Kidney epithelial cell (primary cell): Measurements from ENCODE around the gene CRPPA. TPM values are rescaled to one million over a fixed set of nuclear protein-coding genes. Genes with fewer than 3 reads are reported as not detected.

ENCODE experiments used
- DNase-seq: peaks from one replicate; pipeline ENCODE4 v3.0.0-alpha.2; 2010; ENCODE audit warnings: low read depth
- H3K27me3 ChIP-seq: 2 replicates; pipeline ENCODE4 v1.6.0; 2011; ENCODE audit warnings: low read length; ENCODE audit not compliant: control insufficient read depth, insufficient read depth
- H3K36me3 ChIP-seq: 2 replicates; pipeline ENCODE4 v1.5.1; 2011; ENCODE audit warnings: low read length; ENCODE audit not compliant: control insufficient read depth, insufficient read depth
- H3K4me3 ChIP-seq: 2 replicates; pipeline ENCODE4 v1.5.1; 2011; ENCODE audit warnings: low read depth, mild to moderate bottlenecking, control low read depth, low read length
- total RNA-seq: library from RNA; depleted of rRNA; stranded (reverse); fragments of >200 nt; gene quantifications from 2 replicates; pipeline ENCODE4 v1.2.3, GENCODE V29; 2015
- TF ChIP-seq, protein P1 (sequence below): IDR thresholded peaks from 2 replicates; pipeline ENCODE4 v1.5.1; 2011; ENCODE audit warnings: mild to moderate bottlenecking, moderate library complexity, low read length, control low read depth, inconsistent platforms; ENCODE audit not compliant: insufficient read depth, poor library complexity, severe bottlenecking

Gene CRPPA
- total RNA-seq, 1 donor from 2014 or later, result 1.8 TPM

DNA sequence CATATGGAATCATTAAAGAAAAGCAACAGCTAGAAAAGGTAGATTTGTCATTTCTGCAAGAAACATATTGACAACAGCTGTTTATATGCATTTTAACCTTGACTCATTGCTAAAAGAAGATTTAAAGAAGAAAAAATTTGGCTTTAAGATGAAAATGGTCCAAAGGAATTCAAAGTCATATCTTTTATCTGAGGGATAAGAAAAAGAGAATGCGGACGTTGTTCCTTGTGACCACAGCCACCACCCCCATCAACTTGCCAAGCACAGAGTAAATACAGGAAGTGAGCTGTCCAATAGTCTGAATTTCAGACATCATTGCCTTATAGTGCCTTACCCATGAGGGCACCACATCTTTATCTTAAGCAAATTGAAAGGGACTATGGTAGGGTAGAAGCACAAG lies 7.3 kb upstream of the CRPPA start:
- no peak for DNase-seq
- TF ChIP-seq, protein P1, sequence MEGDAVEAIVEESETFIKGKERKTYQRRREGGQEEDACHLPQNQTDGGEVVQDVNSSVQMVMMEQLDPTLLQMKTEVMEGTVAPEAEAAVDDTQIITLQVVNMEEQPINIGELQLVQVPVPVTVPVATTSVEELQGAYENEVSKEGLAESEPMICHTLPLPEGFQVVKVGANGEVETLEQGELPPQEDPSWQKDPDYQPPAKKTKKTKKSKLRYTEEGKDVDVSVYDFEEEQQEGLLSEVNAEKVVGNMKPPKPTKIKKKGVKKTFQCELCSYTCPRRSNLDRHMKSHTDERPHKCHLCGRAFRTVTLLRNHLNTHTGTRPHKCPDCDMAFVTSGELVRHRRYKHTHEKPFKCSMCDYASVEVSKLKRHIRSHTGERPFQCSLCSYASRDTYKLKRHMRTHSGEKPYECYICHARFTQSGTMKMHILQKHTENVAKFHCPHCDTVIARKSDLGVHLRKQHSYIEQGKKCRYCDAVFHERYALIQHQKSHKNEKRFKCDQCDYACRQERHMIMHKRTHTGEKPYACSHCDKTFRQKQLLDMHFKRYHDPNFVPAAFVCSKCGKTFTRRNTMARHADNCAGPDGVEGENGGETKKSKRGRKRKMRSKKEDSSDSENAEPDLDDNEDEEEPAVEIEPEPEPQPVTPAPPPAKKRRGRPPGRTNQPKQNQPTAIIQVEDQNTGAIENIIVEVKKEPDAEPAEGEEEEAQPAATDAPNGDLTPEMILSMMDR, result no peak
- H3K36me3 ChIP-seq, result no peaks in the 10 kb centered on the region
- no peaks in the 10 kb centered on the region for H3K27me3 ChIP-seq
- H3K4me3 ChIP-seq, result no peak overlapping the region

DNA sequence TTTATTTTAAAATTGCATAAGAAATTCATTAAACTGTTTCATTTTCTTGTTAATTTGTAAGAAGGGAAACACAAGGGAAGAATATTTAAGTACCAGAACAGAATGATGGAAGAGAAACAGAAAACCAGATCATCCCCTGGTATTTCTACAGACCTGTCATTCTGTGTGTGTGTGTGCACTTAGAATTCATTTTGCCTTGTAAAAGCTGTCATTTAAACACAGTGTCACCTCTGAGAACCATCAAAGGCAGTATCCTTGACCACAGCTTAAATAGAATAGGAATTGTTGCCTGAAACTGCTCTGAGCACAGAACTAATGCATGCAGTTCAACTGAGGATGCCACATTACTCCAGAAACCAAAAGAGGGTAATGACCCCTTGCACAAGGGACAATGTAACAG lies 6.8 kb upstream of the CRPPA start:
- TF ChIP-seq, protein P1, result no peak
- Histone ChIP-seq H3K27me3 (no peaks in the 10 kb centered on the region), H3K36me3 (no peaks in the 10 kb centered on the region), H3K4me3 (no peak overlapping the region)
- no peak for DNase-seq

DNA sequence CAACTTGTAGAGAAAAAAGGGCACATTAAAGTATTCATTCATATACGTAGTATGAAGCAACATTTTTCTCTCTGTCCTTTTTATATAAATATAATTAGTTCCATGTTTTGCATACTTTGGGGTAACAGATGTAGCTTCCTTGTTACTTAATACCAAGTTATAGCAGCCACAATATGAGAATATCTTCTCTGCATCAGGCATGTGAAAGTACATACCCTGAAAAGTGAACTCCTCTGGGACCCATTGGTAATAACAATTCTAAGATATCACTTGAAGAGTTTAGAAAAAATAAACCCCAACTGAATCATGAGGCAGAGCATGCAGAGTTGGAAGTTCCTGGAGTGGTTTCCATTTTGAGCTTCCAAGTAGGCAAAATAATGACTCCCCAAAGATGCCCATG lies 2.4 kb upstream of the CRPPA start:
- H3K4me3 ChIP-seq, result no peak overlapping the region
- no peaks in the 10 kb centered on the region for H3K36me3 ChIP-seq
- TF ChIP-seq, protein P1, result no peak
- H3K27me3 ChIP-seq, result no peaks in the 10 kb centered on the region
- no peak for DNase-seq

DNA sequence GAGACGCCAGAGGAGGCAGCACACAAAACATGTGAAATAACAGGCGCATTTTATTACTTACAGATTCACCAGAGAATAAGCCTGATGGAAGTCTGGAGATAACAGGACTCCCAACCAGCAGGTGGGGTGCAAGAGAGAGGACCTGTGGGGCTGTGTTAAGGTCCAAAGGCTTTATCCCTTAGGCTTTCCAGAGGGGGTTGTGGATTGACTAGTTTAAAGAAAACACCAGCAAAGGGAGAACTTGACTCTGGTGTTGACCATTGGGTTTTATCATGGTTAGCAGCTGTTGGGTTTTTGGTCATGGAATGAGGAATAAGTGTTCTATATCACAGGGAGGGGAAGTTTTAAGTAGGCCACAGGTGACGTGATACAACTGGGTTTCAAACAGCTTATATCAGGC lies 1.6 kb upstream of the CRPPA start:
- H3K36me3 ChIP-seq, result no peaks in the 10 kb centered on the region
- no peak for DNase-seq
- TF ChIP-seq, protein P1, result no peak
- H3K27me3 ChIP-seq, result no peaks in the 10 kb centered on the region
- no peak overlapping the region for H3K4me3 ChIP-seq

DNA sequence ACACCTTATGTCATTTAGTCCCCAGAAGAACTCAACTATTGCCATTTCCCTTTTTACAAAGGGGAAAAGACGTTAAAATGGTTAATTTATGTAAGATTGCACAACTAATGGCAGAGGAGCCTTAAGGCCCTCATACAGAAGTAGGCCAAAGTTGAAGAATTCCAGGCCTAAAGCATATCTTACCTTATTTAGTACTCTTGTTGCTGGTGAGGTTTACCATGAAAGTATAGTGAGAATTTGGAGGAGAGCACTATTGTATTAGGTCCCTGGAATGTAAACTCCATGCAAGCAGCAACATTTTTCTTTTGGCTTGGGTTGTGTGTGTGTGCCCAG lies 731 bp upstream of the CRPPA start:
- no peak overlapping the region for H3K4me3 ChIP-seq
- no peaks in the 10 kb centered on the region for H3K27me3 ChIP-seq
- TF ChIP-seq, protein P1, result no peak
- DNase-seq, result no peak
- no peaks in the 10 kb centered on the region for H3K36me3 ChIP-seq

DNA sequence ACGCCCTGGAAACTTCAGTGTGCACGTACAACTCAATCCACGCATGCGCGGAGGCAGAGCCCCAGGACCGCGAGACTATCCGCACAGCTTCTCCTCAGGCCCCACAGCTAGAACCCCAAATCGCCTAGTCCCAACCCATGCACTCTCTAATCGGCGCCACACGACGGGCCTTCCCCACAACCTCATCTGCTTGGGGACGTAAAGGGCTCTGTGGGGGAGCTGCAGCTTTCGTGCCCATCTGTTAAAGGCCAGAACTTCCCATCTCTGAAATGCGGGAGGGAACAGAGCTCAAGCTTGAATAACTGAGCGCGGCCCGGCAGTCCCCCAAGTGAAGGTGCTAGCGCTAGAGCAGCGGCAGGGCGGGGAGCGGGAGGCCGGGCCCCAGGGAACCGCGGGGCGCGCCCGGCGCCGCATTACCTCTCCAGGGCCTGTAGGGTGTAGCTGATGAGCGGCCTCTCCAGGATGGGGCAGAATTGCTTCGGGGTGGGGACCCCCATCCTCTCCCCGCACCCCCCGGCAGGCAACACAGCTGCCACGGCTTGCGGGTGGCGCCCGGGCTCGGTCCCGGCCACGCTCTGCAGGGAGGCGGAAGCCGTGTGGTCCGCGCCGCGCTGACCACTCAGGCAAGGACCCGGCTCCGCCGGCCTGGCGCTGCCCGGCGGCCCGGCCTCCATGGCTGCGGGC lies 547 bp downstream of the CRPPA start:
- TF ChIP-seq, protein P1, result no peak
- peak overlapping the region; percentile 54 for H3K4me3 ChIP-seq

More for the DNA sequence above, 547 bp downstream of the CRPPA start:
- no peaks in the 10 kb centered on the region for H3K36me3 ChIP-seq
- no peaks in the 10 kb centered on the region for H3K27me3 ChIP-seq
- DNase-seq, result peak; percentile 62
